BJ (cell line): ENCODE measurements around the gene IFNL2. TPM values are rescaled to one million over a fixed set of nuclear protein-coding genes. Genes with fewer than 3 reads are reported as not detected.
"Not testable (repeated sequence)": the region's sequence is repeated elsewhere in the genome, so short reads cannot be mapped to it uniquely, and the experiment has no call there.

Experiments used
- CTCF ChIA-PET: fragments of 350-600 bp; formaldehyde crosslinking; extraction: SDS; loops from one replicate; lab custom pipeline; 2021; ENCODE audit warnings: antibody characterized with exemption, inconsistent platforms; lab: Yijun Ruan, JAX
- POLR2A ChIA-PET: fragments of 300-600 bp; sonication (Branson Sonifier 250); formaldehyde crosslinking; extraction: SDS; loops from one replicate; lab custom pipeline; 2021; ENCODE audit warnings: antibody characterized with exemption; lab: Charles Lee
- DNase-seq: peaks from one replicate; pipeline ENCODE4 v3.0.0-alpha.2; 2011; ENCODE audit warnings: low read depth
- H3K27me3 ChIP-seq: 2 replicates; pipeline ENCODE4 v1.6.0; 2011; ENCODE audit warnings: low read length; ENCODE audit not compliant: control insufficient read depth, insufficient read depth
- H3K36me3 ChIP-seq: 2 replicates; pipeline ENCODE4 v1.5.1; 2011; ENCODE audit warnings: low read length; ENCODE audit not compliant: control insufficient read depth, insufficient read depth
- H3K4me3 ChIP-seq: 2 replicates; pipeline ENCODE4 v1.5.1; 2011; ENCODE audit warnings: low read depth, mild to moderate bottlenecking, control low read depth, low read length
- polyA minus RNA-seq: library from RNA; depleted of rRNA, polyadenylated mRNA; stranded (reverse); fragments of >200 nt; gene quantifications from 2 replicates; pipeline ENCODE4 v1.2.3, GENCODE V29; 2011; rRNA and poly(A)+ RNA removed
- polyA plus RNA-seq: library from polyadenylated mRNA; depleted of rRNA; stranded (reverse); fragments of >200 nt; gene quantifications from 2 replicates; pipeline ENCODE4 v1.2.3, GENCODE V29; 2011; rRNA removed
- TF ChIP-seq, protein P1 (sequence below): IDR thresholded peaks from 2 replicates; pipeline ENCODE4 v1.5.1; 2011; ENCODE audit warnings: low read depth, mild to moderate bottlenecking, control low read depth, inconsistent platforms, low read length, moderate library complexity; ENCODE audit not compliant: insufficient read depth

IFNL2 gene
- polyA plus RNA-seq = not detected in 2 replicates
- not detected in 2 replicates for polyA minus RNA-seq

DNA sequence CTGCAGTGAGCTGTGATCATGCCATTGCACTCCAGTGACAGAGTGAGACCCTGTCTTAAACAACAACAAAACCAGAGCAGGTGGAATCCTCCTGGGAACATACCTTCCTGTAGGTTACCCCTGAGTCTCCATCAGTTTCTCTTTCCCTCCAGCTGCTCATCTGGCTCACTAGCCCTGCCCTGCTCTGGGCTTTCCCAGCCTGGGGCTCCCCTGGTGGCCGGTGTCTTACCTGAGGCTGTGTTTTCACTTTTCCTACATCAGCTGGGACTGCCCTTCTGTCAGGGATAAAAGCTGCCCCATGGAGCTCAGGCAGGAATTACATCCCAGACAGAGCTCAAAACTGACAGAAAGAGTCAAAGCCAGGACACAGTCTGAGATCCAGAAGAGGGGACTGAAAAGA lies at the start of gene IFNL2:
Gene IFNL2 (plus strand): TSS at position 312 of the 400 bp plus-strand sequence. CDS start 173 bp downstream, outside the sequence.
- H3K4me3 ChIP-seq, CTCF ChIA-PET, POLR2A ChIA-PET, H3K36me3 ChIP-seq, DNase-seq: not testable (repeated sequence)
- peaks cover 24% of the 10 kb centered on the region for H3K27me3 ChIP-seq

DNA sequence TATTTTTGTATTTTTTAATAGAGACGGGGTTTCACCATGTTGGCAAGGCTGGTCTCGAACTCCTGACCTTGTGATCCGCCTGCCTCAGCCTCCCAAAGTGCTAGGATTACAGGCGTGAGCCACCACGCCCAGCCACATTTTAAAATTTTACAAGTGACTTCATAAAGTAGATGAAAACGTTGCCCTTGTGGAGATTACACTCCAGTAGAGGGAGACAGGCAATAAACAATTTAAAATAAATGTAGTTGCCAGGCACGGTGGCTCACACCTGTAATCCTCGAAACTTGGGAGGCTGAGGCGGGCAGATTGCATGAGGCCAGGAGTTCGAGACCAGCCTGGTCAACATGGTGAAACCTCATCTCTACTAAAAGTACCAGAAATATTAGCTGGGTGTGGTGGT lies 49.1 kb upstream of the IFNL2 start:
- not testable (repeated sequence) for DNase-seq

DNA sequence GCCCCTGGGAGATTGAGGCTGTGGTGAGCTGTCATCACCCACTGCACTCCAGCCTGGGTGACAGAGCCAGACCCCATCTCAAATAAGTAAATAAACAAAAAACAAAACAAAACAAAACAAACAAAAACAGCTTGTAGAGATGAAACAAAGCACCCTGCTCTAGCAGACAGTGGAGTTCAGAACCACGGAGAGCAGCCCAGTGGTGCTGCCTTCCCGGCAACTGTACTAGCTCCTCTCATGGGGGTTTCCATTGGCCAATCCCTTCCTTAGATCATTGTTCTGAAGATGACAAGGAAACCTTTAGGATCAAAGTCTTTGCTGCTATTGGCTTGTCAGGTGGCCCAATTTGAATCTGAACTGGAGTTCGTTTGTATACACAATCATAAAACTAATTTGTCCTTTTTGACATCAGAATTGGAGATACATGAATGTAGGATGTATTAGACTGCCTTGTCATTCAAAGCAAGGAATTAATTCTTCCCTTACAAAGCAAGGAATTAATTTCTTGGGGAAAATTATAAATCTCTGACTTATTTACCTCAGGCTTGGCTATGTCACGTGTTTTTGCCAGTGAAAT lies 44.4 kb upstream of the IFNL2 start:
- POLR2A ChIA-PET = no interaction called here
- CTCF ChIA-PET = no interaction called here
- DNase-seq = no peak

More for the DNA sequence above, 49.1 kb upstream of the IFNL2 start:
- H3K4me3 ChIP-seq, H3K36me3 ChIP-seq, CTCF ChIA-PET, POLR2A ChIA-PET, H3K27me3 ChIP-seq: not testable (repeated sequence)

DNA sequence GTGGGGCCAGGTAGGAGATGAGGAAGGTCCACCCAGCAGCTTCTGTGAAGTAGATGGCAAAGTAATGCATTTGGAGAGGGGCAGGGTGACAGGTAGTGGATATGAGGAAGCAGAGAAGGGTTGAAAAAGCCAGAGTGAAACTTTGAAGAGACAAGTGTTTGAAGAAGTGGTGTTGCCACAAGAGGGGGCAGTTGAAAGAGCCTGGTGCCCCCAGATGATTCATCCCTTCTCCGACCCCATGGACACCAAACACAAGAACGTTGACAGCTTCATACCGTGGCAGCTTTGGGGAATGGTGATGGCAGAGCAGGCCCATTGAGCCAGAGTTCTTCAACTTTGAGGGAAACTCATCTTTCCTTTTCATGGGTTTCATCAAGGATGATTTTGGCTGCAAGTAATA lies 43.3 kb upstream of the IFNL2 start:
- no peaks in the 10 kb centered on the region for H3K36me3 ChIP-seq
- H3K4me3 ChIP-seq = no peak overlapping the region
- TF ChIP-seq, protein P1, sequence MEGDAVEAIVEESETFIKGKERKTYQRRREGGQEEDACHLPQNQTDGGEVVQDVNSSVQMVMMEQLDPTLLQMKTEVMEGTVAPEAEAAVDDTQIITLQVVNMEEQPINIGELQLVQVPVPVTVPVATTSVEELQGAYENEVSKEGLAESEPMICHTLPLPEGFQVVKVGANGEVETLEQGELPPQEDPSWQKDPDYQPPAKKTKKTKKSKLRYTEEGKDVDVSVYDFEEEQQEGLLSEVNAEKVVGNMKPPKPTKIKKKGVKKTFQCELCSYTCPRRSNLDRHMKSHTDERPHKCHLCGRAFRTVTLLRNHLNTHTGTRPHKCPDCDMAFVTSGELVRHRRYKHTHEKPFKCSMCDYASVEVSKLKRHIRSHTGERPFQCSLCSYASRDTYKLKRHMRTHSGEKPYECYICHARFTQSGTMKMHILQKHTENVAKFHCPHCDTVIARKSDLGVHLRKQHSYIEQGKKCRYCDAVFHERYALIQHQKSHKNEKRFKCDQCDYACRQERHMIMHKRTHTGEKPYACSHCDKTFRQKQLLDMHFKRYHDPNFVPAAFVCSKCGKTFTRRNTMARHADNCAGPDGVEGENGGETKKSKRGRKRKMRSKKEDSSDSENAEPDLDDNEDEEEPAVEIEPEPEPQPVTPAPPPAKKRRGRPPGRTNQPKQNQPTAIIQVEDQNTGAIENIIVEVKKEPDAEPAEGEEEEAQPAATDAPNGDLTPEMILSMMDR = no peak
- CTCF ChIA-PET = no interaction called here
- no peak for DNase-seq
- POLR2A ChIA-PET = no interaction called here
- H3K27me3 ChIP-seq = no peaks in the 10 kb centered on the region

More for the DNA sequence above, 44.4 kb upstream of the IFNL2 start:
- H3K36me3 ChIP-seq = no peaks in the 10 kb centered on the region
- no peak overlapping the region for H3K4me3 ChIP-seq
- H3K27me3 ChIP-seq = no peaks in the 10 kb centered on the region
- TF ChIP-seq, protein P1 = no peak

DNA sequence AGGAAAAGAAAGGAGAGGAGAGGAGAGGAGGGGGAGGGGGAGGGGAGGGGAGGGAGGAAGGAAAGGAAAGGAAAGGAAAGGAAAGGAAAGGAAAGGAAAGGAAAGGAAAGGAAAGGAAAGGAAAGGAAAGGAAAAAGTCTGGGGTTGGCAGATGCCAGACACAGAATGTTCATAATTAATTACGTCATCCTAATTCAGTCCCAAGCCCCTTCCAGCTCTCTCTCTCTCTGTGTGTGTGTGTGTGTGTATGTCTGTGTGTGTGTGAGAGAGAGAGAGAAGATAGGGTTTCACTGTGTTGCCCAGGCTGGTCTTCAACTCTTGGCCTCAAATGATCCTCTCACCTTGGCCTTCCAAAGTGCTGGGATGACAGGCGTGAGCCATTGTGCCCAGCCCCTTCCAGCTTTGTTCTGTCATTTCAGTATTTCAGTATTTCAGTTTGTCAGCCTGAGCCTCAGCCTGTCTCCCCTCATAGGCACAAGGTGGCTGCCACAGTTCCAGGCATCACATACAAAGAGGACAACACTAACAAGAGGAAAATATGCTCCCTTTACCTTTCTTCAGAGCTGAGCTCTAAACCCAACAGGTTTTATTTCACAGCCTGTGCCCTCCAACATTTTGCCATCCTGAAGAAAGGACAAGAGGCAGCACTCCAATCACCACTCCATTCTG lies 38.0 kb upstream of the IFNL2 start:
- ChIA-PET POLR2A (no interaction called here), CTCF (interaction anchor here (0.6 kb wide), 1 partner anchor 36 kb away, joined by 3 read pairs; no protein-coding TSS in a partner anchor)
- no peak overlapping the region for H3K4me3 ChIP-seq
- DNase-seq = no peak
- H3K36me3 ChIP-seq = no peaks in the 10 kb centered on the region
- H3K27me3 ChIP-seq = no peaks in the 10 kb centered on the region; the same call in 1 of the 2 replicates
- TF ChIP-seq, protein P1 = no peak

GRCh38 chr19:39232708-39233107 lies 35.5 kb upstream of the IFNL2 start:
- POLR2A ChIA-PET = no interaction called here
- CTCF ChIA-PET = no interaction called here
- Histone ChIP-seq H3K4me3 (no peak overlapping the region), H3K27me3 (peaks cover 5% of the 10 kb centered on the region), H3K36me3 (no peaks in the 10 kb centered on the region)
- DNase-seq = no peak
- TF ChIP-seq, protein P1 = no peak
